Hematopoietic multipotent progenitor cell treated with erythropoietin and hydrocortisone succinate and interleukin-3 and kit ligand, for 17 days (in vitro differentiated cells): ENCODE measurements around the gene UNC45B.
"Not testable (repeated sequence)": the region's sequence is repeated elsewhere in the genome, so short reads cannot be mapped to it uniquely, and the experiment has no call there.

Experiments
- DNase-seq: peaks from one replicate; pipeline ENCODE4 v3.0.0-alpha.2; 2015; ENCODE audit warnings: low spot score

The UNC45B gene

GRCh38 chr17:35141681-35142466 lies 5.7 kb upstream of the UNC45B start, which contains the start of gene NLE1:
NLE1 (minus strand) TSS chr17:35142303; CDS start chr17:35142275, 28 bp downstream.
- DNase-seq: peak; percentile 72

GRCh38 chr17:35142467-35142796 lies 5.2 kb upstream of the UNC45B start:
- DNase-seq: no peak

- DNase-seq: no peak
These were observed 2.8 kb upstream of the UNC45B start for GRCh38 chr17:35144840-35145239.

DNA sequence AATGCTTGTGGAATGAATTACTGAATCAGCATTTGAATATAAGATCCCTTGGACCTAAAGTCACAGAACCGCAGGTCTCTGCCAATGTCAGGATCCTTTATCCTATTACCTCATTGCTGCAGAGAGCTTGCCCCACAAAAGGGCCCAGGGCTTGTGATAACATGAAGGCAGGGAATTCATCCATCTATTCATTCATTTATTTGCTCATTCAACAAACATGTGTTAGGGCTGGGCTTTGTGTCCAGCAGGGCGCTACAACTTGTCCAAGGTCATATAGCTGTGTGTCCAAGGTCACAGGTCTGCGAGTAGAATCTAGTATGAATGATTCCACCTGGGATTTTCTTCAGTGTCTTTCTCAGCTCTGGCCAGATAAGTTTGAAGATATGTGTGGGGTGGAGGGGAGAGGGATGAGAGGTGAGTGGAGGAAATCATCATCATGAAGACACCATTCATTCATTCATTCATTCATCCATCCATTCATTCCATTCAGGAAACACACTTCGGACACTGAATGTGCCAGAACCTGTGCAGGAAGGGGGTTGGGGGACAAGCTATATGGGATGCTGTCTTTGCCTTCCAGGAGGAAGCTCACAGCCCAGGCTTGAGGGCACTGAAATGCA lies 1.3 kb upstream of the UNC45B start:
- DNase-seq: no peak

DNA sequence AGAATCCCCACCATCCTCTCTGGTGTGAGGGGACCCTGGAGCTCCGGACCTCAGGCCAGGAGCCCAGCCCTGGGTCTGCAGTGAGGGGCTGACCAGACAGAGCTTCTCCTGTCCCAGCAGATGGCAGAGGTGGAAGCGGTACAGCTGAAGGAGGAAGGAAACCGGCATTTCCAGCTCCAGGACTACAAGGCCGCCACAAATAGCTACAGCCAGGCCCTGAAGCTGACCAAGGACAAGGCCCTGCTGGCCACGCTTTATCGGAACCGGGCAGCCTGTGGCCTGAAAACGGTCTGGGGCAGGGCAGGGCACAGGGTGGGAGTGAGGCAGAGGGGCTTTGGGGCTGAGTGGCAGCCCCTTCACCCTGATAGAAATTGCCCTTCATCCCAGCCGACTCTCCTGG lies 527 bp downstream of the UNC45B start:
- no peak for DNase-seq

- no peak for DNase-seq
These were observed 2.3 kb downstream of the UNC45B start for GRCh38 chr17:35149941-35150340.

- DNase-seq: not testable (repeated sequence)
These were observed 3.5 kb downstream of the UNC45B start for GRCh38 chr17:35151080-35151479.

DNA sequence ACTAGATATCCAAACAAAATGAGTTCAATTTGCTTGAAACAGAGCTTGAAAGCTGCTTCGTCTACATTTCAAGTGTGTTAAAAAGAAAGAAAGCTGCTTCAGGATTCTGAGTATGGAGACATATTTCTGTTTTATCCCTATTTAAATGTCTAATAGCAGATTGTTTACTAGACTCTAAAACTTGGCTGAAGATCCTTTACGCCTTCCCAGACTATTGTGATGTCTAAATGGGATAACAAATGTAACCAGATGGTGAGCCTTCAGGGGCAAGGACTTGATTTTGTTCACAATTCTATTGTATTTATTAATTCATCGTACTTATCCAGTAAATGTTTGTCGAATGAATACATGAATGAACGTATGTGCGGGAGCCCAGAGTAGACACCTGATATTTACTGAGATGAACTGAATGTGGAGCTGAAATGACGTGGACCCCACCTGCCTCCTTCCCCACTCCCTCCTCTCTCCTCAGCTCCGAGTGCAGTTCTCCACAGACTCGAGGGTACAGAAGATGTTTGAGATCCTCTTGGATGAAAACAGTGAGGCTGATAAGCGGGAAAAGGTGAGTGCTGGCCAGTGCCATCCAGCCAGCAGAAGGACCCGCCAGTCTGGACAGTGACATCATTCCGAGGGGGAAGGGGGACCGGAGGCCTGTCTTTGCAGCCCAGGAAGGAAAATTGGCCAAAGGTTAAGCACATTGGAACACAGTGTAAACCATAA lies 5.0 kb downstream of the UNC45B start:
- DNase-seq: no peak

DNA sequence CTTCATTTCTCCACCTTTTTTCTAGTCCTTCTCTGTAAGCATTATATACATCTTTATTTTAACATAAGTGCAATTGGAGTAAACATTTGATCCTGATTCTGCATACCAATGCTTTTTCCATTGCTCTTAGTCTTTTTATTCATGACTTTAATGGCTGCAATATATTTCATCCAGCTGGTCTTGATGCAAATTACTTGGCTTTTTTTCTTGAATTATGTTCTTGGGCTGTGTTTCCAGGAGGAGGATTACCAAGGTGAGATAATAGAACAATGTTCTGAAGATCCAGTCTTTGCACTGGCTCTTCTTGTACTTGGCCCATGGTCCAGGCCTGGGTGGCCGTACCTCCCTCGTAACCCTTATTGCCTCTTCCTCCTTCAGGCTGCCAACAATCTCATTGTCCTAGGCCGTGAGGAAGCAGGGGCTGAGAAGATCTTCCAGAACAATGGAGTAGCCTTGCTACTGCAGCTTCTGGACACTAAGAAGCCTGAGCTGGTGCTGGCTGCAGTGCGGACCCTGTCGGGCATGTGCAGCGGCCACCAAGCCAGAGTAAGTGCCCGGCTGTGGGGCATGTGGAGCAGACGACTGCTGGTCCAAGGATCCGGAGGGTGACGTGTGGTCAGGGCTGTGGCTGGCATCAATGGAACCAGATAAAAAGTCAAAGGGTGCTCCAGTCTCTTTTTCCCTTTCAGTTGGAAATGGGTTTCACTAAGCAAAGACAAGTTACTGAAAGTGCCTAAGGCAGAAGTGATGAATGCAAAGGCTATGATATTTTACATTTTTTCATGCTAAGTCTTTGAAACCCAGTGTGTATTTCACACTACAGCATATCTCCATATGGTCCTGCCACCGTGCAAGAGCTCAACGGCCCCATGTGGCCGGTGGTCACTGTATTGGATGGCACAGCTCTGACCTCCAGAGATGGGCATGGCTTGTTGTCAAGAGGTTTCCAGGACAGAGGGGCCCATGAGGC lies 6.9 kb downstream of the UNC45B start:
- DNase-seq: no peak

GRCh38 chr17:35155246-35155645 lies 7.6 kb downstream of the UNC45B start:
- DNase-seq: no peak

DNA sequence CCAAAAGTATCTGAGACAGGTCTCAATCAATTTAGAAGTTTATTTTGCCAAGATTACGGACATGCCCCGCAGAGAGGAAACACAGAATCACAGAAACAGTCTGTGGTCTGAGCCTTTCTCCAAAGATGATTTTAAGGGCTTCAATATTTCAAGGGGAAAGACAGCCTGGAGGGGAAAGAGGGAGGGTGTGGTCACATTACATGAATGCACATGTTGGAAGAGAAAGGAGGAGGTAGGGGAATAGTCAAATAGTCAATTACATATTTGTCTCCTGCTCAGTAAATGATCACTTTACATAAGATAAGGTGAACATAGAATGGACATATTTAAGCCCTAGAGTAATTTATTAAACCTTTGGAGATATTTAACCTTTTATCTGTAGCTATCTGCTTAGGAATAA lies 12.3 kb downstream of the UNC45B start:
- DNase-seq: no peak

- no peak for DNase-seq
These were observed 13.0 kb downstream of the UNC45B start for GRCh38 chr17:35160354-35161201.

DNA sequence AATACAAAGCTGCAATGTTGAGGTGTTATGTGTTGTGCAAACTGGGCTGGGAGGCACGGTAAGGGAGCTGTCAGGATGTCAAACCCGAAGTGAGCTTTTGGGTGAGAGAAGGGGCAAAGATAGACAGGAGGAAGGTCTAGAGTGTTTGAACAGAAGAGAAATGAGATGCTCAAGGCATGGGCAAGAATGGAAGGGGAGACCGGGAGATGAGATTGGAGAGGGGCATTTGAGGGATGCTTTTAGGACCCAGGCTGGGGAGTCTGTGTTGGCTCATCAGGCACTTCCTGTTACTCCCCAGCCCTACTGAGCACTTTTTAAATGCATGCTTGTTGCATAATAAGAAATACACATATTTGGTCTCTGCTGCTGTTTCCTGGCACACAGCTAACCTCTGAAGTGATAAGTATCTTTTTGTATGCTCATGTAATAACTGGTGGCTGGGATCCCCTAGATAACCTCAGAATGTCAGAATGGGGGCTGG lies 13.7 kb downstream of the UNC45B start:
- DNase-seq: no peak

GRCh38 chr17:35162755-35163154 lies 15.1 kb downstream of the UNC45B start:
- DNase-seq: no peak

DNA sequence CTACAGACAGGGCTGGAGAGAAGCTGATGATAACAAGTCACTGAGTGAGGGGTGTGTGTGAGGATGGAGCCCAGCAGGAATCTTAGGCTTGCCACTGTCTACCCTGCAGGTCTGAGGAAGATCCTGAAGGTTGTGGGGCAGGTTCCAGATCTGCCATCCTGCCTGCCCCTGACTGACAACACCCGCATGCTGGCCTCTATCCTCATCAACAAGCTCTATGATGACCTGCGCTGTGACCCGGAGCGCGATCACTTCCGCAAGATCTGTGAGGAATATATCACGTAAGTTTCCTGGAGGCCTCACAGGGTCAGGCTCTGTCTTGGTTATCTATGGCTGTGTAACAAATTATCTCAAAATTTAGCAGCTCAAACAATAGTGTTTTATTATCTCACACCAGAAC lies 16.3 kb downstream of the UNC45B start:
- no peak for DNase-seq

GRCh38 chr17:35164716-35165115 lies 17.1 kb downstream of the UNC45B start:
- DNase-seq: no peak

GRCh38 chr17:35166526-35166925 lies 18.9 kb downstream of the UNC45B start:
- DNase-seq: no peak

DNA sequence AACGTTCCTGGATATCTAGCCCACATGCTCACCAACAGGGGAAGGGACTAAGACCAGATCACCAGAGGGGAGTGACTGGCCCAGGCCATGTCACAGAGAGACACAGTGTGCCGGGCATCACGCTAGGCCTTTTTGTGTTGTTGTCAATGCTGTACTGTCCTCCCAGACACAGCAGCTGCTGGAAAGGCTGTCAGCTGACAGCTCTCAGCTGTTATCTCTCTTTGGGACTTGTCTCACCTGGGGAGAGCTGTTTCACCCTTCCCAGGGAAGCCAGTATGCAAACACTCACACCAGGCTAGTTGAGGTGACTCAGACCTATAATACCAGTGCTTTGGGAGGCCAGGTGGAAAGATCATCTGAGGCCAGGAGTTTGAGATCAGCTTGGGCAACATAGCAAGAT lies 19.4 kb downstream of the UNC45B start:
- DNase-seq: no peak

DNA sequence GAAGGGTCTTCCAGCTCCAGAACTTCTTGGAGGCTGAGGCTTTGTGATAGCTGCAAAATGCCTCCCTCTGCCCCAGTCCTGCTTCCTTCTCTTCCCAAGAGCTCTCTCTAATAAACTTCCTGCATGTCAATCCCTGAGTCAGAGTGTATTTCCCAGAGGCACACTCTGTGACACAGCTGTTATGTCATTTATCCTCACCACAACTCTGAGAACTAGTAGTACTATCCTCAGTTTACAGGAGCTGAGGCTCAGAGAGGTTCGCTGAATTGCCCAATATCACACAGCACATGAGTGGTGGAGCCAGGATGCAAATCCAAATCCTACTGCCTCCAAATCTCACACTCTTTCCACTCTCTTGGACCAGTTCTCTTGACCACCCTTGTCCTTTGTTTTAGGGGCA lies 20.0 kb downstream of the UNC45B start:
- DNase-seq: no peak

DNA sequence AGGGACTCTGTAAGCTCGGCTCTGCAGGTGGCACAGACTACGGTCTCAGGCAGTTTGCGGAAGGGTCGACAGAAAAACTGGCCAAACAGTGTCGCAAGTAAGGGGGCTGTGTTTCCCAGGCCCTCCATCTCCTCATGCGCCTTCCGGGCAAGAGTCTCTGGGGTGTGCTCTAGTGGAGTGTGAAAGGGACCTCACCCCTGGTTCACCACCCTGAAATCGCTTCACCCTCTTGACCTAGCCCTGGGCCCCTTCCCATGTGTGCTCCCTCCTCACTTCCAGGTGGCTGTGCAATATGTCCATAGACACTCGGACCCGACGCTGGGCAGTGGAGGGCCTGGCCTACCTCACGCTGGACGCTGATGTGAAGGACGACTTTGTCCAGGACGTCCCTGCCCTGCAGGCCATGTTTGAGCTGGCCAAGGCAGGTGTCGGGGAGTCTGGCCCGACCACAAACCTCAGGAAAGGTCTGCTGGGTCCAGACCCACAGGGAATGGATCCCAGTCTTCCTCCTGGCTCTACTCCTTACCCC lies 22.3 kb downstream of the UNC45B start:
- no peak for DNase-seq
